HepG2 (cell line): Measurements from ENCODE around the gene FBXO48.

Source experiments
- ARNT2 ChIP-seq: sonication (generic); formaldehyde crosslinking; IDR thresholded peaks from 2 replicates; pipeline ENCODE4 v1.8.0; 2022; ENCODE audit warnings: mild to moderate bottlenecking, low read depth, missing genetic modification reagents, moderate library complexity
- ATF1 ChIP-seq: IDR thresholded peaks from 2 replicates; pipeline ENCODE4 v1.6.1; 2016; ENCODE audit warnings: mild to moderate bottlenecking, control low read depth
- CCAR2 ChIP-seq: fragments of 200-400 bp; formaldehyde crosslinking; optimal IDR thresholded peaks from 2 replicates; pipeline ENCODE3; 2018; ENCODE audit warnings: low read depth, mild to moderate bottlenecking, low read length, moderate library complexity
- CHD2 ChIP-seq: IDR thresholded peaks from 2 replicates; pipeline ENCODE4 v1.6.1; 2011; ENCODE audit warnings: low read depth, low read length, improper control_type of control experiment
- ELF1 ChIP-seq: sonication (generic); formaldehyde crosslinking; IDR thresholded peaks from 2 replicates; pipeline ENCODE4 v1.4.0; 2020; ENCODE audit warnings: missing genetic modification reagents
- EZH2 ChIP-seq: conservative IDR thresholded peaks from 2 replicates; pipeline ENCODE4 v1.6.1; 2012; ENCODE audit warnings: mild to moderate bottlenecking, low read depth, low read length, moderate library complexity
- FOXA1 ChIP-seq, 2 experiments: fragments of 450-650 bp in 1 of 2; sonication (generic) in 1 of 2; formaldehyde crosslinking in 1 of 2; IDR thresholded peaks; 2 replicates each; pipeline versions ENCODE4 v1.4.0 to v1.6.1; 2016 to 2020; ENCODE audit warnings: missing genetic modification reagents in 1 of 2
- FOXO4 ChIP-seq: sonication (generic); formaldehyde crosslinking; conservative IDR thresholded peaks from 2 replicates; pipeline ENCODE4 v1.8.1; 2023; ENCODE audit warnings: missing genetic modification reagents
- KLF12 ChIP-seq: sonication (generic); formaldehyde crosslinking; IDR thresholded peaks from 2 replicates; pipeline ENCODE4 v1.4.0; 2020; ENCODE audit warnings: missing genetic modification reagents, borderline replicate concordance
- PHF8 ChIP-seq: sonication (generic); formaldehyde crosslinking; IDR thresholded peaks from 2 replicates; pipeline ENCODE4 v1.5.0; 2020; ENCODE audit warnings: missing genetic modification reagents
- ZBTB49 ChIP-seq: sonication (generic); formaldehyde crosslinking; IDR thresholded peaks from 2 replicates; pipeline ENCODE4 v1.4.0; 2020; ENCODE audit warnings: missing genetic modification reagents, borderline replicate concordance
- ZNF136 ChIP-seq: sonication (generic); formaldehyde crosslinking; IDR thresholded peaks from 2 replicates; pipeline ENCODE4 v1.8.1; 2022; ENCODE audit warnings: low read depth, mild to moderate bottlenecking, moderate library complexity, missing genetic modification reagents
- ZNF776 ChIP-seq: sonication (generic); formaldehyde crosslinking; IDR thresholded peaks from 2 replicates; pipeline ENCODE4 v1.4.0; 2020; ENCODE audit warnings: mild to moderate bottlenecking, missing genetic modification reagents

- TF ChIP-seq ARNT2 (CRISPR knock-in tag): no peak
- TF ChIP-seq FOXA1 (IDR thresholded peaks at IDR 0.05): no peak
- TF ChIP-seq FOXA1 (CRISPR knock-in tag; IDR thresholded peaks at IDR 0.05): no peak
- no peak for TF ChIP-seq FOXO4 (CRISPR knock-in tag)
- no peak for TF ChIP-seq ZBTB49 (CRISPR knock-in tag)
- no peak for TF ChIP-seq ZNF776 (CRISPR knock-in tag)
- no peak for TF ChIP-seq EZH2
- TF ChIP-seq ELF1 (CRISPR knock-in tag): no peak
- TF ChIP-seq ATF1 (CRISPR knock-in tag): no peak
- TF ChIP-seq CCAR2: no peak
- no peak for TF ChIP-seq CHD2
- TF ChIP-seq KLF12 (CRISPR knock-in tag): no peak
- no peak for TF ChIP-seq PHF8 (CRISPR knock-in tag)
- no peak for TF ChIP-seq ZNF136 (CRISPR knock-in tag)
These were observed 38.6 kb upstream of the FBXO48 start for GRCh38 chr2:68505603-68506159.
